Activated CD8-positive, alpha-beta memory T cell treated with anti-CD3 and anti-CD28 coated beads, Interleukin-2, amount 50 U/mL, for 1 hour (primary cell): Measurements from ENCODE around the gene GRIK1.

ENCODE experiments used
- DNase-seq: peaks from one replicate; pipeline ENCODE4 v3.0.0-alpha.2; 2020; ENCODE audit errors: extremely low read depth

The GRIK1 gene

DNA sequence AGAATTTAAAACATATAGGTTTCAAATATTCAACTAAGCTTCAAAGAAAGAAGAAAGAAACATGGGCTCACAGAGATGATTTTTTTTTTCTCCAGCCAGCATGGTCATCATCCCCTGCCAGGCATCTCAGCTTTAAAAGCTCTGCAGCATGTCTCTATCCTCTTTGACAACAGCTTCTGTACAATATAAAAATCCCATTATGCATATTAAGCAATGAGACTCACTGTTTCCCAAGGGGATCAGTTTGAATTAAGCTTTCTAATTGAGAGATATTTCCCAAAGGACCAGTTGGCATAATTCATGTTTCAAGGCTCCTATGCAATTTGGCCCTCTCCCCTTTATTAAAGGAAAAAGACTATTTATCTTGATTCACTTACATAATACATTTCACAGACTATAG, 220.3 kb downstream of the GRIK1 start:
- no peak for DNase-seq

DNA sequence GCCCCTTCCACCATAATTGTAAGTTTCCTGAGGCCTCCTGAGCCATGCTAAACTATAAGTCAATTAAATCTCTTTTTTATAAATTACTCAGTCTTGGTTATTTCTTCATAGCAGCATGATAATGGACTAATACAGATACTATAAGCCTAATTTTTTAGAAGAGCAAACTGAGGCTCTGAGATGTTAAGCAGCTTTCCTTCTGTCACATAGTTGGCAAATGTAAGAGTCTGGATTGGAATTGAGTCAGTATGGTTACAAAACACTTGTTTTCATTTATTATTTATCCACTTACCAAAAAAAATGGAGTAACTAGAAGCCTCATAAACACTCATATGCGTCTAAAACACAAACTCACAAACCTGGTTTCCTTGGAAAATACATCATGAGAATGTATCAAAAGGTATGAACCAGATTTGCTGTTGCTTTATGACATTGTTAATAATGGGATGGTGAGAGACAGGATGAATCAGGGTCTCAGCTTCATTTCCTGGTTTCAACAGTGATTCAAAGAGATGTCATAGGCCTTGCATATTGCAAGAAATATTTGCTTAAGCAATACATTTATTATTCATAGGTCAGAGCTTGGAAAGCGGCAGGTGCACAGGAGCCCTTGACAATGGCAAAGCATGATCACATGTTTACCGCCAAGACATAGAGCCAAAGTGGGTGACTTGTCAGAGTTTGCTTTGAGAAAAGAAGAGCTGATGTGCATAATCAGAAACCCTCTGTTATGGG, 221.5 kb downstream of the GRIK1 start:
- no peak for DNase-seq

DNA sequence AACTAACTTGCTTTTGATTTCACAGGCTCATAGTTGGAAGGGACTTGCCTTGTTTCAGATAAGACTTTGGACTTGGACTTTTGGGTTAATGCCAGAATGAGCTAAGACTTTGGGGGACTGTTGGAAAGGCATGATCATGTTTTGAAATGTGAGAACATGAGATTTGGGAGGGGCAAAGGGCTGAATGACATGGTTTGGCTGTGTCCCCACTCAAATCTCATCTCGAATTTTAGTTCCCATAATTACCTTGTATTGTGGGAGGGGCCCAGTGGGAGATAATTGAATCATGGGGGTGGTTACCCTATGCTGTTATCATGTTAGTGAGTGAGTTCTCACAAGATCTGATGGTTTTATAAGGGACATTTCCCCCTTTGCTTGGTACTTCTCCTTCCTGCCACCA, 222.1 kb downstream of the GRIK1 start:
- DNase-seq = no peak

DNA sequence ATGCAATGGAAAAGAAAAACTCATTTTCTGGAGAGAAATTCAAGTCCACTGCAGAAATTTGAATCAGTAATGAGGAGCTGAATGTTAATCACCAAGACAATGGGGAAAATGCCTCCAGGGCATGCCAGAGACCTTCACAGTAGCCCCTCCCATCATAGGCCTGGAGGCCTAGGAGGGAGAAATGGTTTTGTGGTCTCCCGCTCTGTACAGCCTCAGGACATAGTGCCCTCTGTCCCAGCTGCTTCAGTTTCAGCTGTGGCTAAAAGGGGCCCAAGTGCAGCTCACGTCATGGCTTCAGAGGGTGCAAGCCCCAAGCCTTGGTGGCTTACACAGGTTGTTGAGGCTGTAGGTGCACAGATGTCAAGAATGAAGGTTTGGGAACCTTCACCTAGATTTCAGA, 223.0 kb downstream of the GRIK1 start:
- DNase-seq = no peak

DNA sequence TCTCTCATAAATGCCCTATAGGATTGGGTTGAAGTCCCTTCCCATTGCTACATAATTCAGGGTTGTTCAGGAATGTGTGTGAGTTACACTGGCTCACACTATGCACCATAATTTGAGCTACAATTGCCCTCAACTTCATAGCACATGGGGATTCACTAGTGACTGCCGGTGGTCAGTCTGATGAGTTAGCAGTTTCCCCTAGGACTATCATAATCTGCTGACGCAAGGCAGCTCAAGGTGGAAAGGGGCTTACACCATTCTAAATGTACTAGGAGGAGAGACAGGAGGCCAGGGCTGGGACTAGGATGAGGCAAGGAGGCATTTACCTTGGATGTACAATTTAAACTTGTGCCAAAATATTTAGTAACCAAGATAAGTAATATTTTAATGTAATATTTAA, 224.7 kb downstream of the GRIK1 start:
- no peak for DNase-seq

DNA sequence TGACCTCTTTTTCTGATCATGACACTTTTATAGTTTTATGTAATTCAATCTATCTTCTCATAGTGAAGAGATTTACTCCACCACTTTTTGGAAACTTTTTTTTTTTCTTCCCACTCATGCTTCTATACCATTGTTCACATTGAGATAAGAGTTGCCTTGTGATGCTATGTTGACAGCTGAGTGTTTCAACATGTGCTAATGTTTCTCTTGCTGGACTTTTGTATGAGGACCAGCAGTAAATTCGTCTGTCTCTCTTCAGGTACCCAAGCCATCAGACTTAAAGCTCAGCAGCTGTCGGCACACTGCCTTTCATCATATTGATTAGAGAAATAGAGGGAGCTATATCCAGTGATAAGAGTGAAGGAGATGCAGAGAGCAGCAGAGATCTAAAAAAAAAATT, 227.0 kb downstream of the GRIK1 start:
- DNase-seq = no peak

DNA sequence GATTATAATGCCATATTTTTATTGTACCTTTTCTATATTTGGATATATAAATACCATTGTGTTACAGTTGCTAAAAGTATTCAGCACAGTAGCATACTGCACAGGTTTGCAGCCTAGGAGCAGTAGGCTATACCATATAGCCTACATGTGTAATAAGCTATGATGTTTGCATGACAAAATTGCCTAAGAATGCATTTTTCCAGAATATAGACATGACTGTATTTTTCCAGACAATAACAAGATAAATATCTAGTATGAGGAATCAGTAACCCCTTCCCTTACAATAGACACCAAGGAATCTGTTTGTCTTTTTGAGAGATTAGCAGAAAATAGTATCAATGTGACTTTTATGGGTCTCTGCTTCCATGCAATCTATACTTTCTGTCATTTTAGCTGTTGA, 228.6 kb downstream of the GRIK1 start:
- no peak for DNase-seq

DNA sequence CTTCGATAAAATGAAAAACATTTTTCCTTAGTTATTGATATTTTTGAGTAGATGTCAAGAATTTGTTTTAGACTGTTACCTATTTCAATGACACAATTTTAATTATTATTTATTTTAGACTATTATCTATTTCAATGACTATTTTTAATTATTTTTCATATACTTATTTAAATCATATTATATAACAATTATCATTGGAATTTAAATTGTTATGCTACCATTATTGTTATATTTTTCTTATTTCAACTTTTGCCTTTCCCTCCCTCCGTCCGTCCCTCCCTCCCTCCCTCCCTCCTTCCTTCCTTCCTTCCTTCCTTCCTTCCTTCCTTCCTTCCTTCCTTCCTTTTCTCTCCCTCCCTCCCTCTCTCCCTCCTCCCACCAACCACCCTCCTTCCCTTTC, 229.3 kb downstream of the GRIK1 start:
- DNase-seq = no peak

DNA sequence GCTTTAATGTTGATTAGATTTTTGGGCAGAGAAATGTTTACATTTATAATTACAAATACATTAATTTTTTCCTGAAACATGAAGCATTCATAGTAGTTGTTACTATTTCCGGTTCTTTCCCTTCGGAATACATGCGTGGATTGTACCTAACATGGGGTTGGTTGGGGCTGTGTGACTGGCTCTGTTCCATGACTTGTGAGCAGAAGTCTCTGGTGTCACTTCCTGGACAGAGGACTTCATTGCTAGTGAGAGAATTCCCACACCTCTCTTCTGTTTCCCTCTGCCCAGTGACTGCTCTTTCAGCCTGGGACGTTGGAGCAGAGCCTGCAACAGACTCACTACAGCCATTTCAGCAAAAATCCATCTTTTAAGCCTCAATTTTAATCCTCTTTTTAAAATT, 231.4 kb downstream of the GRIK1 start:
- DNase-seq = no peak

DNA sequence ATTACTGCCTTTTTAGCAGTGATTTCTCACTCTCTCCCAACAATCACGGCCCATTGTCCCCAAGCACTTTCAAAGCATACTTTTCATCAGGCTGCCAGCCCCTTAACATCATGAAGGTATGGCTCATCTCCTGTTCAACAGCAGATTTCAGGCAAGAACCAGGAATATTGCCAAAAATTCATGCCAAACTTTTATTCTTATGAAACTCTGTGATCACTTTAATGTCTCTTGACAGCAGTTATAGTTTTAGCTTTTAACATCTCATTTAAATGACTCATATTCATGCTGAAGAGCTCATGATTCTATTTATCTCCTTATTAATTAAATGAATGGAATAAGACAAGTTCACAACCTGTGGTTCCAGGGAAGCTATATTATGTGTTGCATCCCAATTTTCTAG, 235.1 kb downstream of the GRIK1 start:
- no peak for DNase-seq

DNA sequence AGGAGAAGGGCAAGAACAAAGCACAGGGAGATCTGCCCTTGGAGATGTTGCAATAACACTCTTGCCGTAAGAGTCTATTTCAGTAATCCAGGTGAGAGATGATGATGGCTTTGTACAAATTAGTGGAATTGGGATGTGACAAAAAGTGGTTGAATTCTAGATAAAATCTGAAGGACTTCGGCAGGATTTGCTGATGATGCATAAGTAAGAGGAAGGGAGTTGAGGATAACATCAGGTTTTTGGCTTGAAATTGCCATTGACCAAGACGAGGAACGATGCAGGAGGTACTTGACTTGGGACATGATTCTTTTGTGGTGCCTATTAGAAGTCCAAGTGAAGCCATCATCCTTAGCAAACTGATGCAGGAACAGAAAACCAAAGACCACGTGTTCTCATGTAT, 238.1 kb downstream of the GRIK1 start:
- no peak for DNase-seq

DNA sequence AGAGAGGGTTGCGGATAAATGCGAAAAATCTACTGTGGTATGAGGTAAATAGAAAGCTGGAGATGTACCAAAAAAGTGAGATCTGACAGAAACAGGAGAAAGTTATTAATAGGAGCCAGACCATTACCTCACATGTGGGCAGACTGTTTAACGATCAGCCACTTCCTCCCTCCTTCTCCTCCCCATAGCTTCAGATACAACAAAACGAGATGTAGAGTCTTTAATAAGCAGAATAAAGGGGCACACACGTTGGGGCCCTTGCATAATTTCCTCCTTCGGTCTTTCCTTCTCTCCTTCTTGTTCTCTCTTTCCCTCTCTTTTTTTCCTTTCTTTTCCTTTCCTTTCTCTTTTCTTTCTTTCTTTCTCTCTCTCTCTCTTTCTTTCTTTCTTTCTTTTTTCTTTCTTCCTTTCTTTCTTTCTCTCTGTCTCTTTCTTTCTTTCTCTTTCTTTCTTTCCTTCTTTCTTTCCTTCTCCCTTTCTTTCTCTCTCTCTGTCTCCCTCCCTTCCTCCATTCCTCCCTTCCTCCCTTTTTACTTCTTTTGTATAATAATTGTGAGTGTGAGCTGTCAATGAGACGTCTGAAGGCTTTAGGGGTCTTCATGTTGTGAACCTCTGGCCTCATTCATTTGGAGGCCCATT, 242.1 kb downstream of the GRIK1 start:
- no peak for DNase-seq

DNA sequence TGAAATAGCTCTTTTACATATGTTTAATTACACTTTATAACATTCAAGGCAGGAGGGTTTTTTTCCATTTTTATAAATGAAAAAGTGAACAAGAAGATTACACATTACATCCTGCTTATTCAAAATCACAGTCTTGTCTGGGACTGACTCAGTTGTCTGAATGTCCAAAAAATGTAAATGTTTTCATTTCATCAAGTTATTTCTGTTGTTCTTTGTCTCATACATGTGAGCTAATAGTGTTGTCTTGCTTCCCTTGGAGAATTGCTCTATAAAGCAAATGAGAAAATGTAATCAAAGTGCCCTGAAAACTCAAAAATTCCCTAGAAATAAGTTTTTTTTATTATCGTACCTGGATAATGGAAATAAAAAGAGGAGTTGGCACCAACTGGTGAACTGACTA, 242.9 kb downstream of the GRIK1 start:
- DNase-seq = no peak

DNA sequence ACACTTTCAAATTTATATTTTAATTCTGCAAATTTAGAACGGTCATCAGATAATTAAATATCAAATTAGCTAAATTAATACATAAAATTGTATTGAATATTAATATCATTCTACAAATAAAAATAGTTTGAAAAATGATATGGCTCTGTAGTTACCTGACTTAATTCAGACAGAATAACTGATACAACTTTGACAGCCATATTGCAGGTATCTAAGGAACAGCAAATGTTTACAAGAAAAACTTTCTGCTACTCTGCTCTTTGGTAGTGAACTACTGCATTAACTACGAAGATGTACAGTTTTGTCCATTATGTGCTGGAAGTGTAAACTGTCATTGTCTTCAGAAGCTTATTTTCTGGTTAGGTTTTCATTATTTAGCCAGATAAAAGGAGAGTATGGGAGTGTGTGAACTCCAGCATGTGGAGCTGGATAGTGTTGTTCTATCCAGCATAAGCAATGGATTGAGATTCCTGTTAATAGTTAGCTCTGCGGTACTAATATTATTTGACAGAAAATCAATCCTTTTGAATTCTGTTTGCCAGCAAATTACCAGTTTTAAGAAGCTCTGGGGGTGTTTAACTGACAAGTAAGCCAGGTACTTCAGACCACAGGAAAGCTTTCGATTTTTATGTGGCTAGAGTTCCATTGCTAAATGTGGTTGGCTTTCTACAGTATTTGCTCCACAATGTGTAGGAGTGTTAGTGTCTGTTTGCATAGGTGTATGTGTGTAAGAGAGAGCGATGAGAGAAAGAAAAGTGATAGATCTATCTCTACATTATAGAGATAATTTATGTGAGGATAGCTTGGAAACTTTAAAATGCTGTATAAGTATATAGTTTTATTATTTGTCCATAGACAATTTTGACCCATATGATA, 247.9 kb downstream of the GRIK1 start:
- DNase-seq = no peak

DNA sequence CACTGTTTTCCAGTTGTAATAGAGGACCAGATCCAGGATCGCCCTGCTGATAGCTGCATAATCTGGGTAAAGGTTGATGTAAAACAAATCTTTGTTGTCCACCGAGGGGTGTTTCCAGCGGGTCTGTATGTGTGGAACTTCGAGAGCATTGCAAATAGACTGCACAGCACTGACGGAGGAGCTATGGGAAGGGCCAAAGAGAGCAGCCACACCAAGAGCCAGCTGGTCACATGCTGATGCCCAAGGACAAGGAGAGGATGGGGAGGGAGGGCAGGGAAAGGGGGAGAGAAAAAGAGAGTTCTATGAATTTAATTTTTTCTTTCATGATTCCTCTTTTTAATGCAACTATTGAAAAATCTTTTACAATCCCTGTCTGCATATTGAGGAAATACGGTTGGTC, 250.0 kb downstream of the GRIK1 start:
- DNase-seq = no peak

DNA sequence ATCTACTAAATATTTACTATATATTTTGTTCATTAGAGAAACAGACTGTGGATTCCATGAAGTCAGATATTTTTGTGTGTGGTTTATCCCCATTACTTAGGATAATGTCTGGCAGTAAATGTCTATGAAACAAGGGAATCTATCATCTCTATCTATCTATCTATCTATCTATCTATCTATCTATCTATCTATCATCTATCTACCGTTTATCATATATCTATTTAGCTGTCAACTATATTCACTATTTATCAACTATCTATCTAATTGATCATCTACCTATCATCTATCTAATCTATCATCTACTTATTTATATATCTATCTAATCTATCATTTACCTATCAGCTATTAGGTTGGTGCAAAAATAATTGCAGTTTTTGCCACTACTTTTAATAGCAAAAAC, 255.7 kb downstream of the GRIK1 start:
- no peak for DNase-seq

DNA sequence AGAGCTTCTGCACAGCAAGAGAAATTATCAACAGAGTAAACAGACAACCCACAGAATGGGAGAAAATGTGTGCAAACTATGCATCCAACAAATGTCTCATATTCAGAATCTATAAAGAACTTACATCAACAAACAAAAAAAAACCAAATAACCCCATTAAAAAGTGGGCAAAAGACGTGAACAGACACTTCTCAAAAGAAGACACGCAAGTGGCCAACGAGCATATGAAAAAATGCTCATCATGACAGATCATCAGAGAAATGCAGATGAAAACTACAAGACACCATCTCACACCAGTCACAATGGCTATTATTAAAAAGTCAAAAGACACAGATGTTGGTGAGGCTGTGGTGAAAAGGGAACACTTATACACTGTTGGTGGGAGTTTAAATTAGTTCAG, 257.0 kb downstream of the GRIK1 start:
- no peak for DNase-seq

DNA sequence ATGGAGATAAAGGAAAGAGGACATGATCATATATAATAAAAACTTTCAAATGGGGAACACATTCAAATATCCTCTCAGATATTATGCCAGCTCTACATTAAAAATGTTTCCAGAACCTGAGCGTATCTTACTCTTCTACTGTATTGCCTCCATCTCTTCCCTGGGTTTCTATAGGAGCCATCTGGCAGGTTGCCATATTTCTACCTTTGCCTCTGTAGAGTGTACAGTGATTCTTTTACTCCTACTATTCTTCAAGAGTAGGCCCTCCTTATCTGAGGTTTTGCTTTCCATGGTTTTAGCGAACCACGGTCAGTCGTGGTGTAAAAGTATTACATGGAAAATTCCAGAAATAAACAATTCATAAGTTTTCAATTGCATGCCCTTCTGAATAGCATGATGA, 259.5 kb downstream of the GRIK1 start:
- no peak for DNase-seq

DNA sequence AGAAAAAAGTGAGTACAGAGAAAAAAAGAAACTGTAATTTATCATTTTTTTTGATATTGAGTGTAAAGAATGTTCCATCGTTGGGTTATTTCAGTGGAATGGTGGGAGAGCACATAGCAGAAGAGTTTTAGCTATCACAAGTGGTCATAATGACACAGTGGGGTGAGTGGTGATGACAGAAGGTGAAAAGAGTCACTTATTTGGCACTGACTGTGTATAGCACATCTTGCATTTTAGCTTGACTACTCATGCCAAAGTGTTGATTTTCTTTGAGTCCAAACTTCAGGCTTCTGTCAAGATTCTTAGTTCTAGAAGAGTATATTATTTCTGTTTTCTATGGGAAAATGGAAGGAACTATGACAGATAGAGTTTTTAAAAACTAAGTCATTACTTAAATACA, 261.2 kb downstream of the GRIK1 start:
- DNase-seq = no peak

DNA sequence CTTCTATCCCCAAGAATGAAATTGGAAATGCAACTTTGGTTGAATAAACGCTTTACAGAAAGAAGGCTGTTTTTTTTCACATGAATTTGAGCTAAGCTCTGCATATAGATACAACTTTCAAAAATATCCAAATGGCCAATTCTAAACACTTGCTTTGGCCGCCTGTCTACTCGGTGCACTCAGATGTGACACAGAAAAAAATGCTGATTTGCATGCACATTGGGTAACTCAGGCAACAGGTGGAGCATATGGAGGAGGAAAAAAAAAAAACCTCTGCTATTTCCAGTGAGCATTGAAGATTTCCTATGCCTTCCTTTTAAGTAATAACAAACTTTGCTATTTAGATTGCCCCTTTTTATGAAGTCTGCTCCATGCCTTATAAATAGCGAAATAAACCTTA, 262.5 kb downstream of the GRIK1 start:
- no peak for DNase-seq

DNA sequence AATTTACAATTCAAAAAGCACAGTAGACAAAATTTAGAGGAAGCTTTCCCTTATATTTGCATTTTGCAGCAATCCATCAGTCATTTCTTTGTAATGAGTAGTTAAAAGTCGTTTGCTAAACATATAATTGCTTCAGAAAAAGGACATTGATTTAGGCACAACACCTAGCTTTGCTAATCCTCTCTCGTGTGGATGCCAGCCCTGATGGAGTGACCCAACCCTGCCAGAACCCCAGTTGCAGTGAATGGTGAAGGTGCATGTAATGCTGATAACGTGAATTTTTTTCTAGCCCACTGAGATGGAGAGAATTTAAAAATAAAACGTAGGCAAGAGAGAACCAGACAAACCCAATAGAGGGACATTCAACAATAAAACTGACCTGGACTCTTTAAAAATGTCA, 263.4 kb downstream of the GRIK1 start:
- DNase-seq = no peak

DNA sequence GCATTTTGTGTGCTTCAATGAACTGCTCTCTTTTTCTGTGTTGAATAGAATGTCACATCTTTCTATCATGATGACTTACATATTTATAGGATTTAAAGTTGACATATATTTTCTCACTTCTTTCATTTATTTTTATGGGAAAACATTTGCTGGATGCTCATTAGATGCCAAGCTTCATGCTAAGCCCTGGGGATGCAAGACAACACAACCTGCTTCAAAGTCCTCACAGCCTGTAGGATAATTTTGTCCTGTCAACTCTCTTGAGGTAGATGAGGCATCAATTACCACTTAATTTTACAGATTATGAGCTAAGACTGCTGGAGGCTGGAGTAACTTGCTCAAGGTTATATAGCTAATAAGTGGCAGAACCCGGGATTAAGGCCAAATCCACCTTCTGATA, 264.3 kb downstream of the GRIK1 start:
- no peak for DNase-seq

DNA sequence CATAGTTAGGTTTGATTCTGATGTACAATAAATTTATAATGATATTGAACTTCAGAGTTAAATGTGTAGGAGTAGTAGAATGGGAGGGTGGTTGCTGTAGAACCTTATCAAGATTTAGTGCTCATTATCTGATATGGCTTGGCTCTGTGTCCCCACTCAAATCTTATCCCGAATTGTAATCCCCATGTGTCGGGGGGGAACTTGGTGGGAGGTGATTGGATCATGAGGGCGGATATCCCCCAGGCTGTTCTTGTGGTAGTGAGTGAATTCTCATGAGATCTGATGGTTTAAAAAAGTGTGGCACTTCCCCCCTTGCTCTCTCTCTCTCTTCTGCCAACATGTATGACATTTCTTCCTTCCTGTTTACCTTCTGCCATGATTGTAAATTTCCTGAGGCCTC, 265.5 kb downstream of the GRIK1 start:
- no peak for DNase-seq
